Measurements from ENCODE around the gene C12orf57. TPM values are rescaled to one million over a fixed set of nuclear protein-coding genes. Genes with fewer than 3 reads are reported as not detected.

C12orf57 gene
- total and polyA plus RNA-seq, 2 donors (not counting 1 experiment from before 2014, with no cell fraction given): 107 to 220 TPM

- peaks cover 6% of the 10 kb centered on the region for H3K36me3 ChIP-seq (ENCODE audit: control insufficient read depth, insufficient read depth, low read length)
- no peaks in the 10 kb centered on the region for H3K79me2 ChIP-seq (ENCODE audit: control insufficient read depth, insufficient read depth, low read length)
- no peak overlapping the region for H3K27ac ChIP-seq (ENCODE audit: insufficient read depth, low read length)
- no peaks in the 10 kb centered on the region for H4K20me1 ChIP-seq (ENCODE audit: control insufficient read depth, extremely low read depth, insufficient read depth, low read length)
- no peak overlapping the region for H3K4me3 ChIP-seq (replicated peaks in 1 of 4; ENCODE audit: control extremely low read depth in 1 of 4, insufficient read depth in 1 of 4, low read depth in 3 of 4, low read length in 4 of 4)
- no peak overlapping the region for H3K9ac ChIP-seq (ENCODE audit: insufficient read depth, low read length)
- peak overlapping the region; percentile 29 for H2AFZ ChIP-seq (ENCODE audit: low read length)
- TF ChIP-seq CTCF (conservative IDR thresholded peaks at IDR 0.05 in 1 of 2, IDR thresholded peaks at IDR 0.05 in 1 of 2; ENCODE audit: low read depth in 1 of 2, low read length in 2 of 2): peak; percentile 39 to 61
- TF ChIP-seq EZH2 (IDR thresholded peaks at IDR 0.05; ENCODE audit: low read length, missing control alignments): no peak
- H3K4me2 ChIP-seq (ENCODE audit: extremely low read depth, insufficient read depth, low read length): no peak overlapping the region
- no peaks in the 10 kb centered on the region for H3K9me3 ChIP-seq (ENCODE audit: control insufficient read depth, insufficient read depth, low read depth, low read length)
- H3K27me3 ChIP-seq (ENCODE audit: control insufficient read depth, insufficient read depth, low read length): no peaks in the 10 kb centered on the region
- DNase-seq (ENCODE audit: low read depth in 2 of 2): peak; percentile 63 to 81
- peaks cover 4% of the 10 kb centered on the region for H3K4me1 ChIP-seq (ENCODE audit: control insufficient read depth, extremely low read depth, insufficient read depth, low read length)
Measured at GRCh38 chr12:6961695-6962284, 18.0 kb downstream of the C12orf57 start.

GRCh38 chr12:6962285-6963015 lies 18.6 kb downstream of the C12orf57 start:
- H4K20me1 ChIP-seq (ENCODE audit: control insufficient read depth, extremely low read depth, insufficient read depth, low read length): no peaks in the 10 kb centered on the region
- H3K36me3 ChIP-seq (ENCODE audit: control insufficient read depth, insufficient read depth, low read length): peaks cover 13% of the 10 kb centered on the region
- peaks cover 4% of the 10 kb centered on the region for H3K4me1 ChIP-seq (ENCODE audit: control insufficient read depth, extremely low read depth, insufficient read depth, low read length)
- no peak overlapping the region for H3K9ac ChIP-seq (ENCODE audit: insufficient read depth, low read length)
- TF ChIP-seq EZH2 (IDR thresholded peaks at IDR 0.05; ENCODE audit: low read length, missing control alignments) (no peak), CTCF (conservative IDR thresholded peaks at IDR 0.05 in 1 of 2, IDR thresholded peaks at IDR 0.05 in 1 of 2; ENCODE audit: low read depth in 1 of 2, low read length in 2 of 2) (no peak)
- H2AFZ ChIP-seq (ENCODE audit: low read length): peak overlapping the region; percentile 0
- H3K4me2 ChIP-seq (ENCODE audit: extremely low read depth, insufficient read depth, low read length): no peak overlapping the region
- no peaks in the 10 kb centered on the region for H3K9me3 ChIP-seq (ENCODE audit: control insufficient read depth, insufficient read depth, low read depth, low read length)
- no peak overlapping the region for H3K4me3 ChIP-seq (replicated peaks in 1 of 4; ENCODE audit: control extremely low read depth in 1 of 4, insufficient read depth in 1 of 4, low read depth in 3 of 4, low read length in 4 of 4)
- DNase-seq (ENCODE audit: low read depth in 2 of 2): no peak
- H3K27me3 ChIP-seq (ENCODE audit: control insufficient read depth, insufficient read depth, low read length): no peaks in the 10 kb centered on the region
- no peak overlapping the region for H3K27ac ChIP-seq (ENCODE audit: insufficient read depth, low read length)
- H3K79me2 ChIP-seq (ENCODE audit: control insufficient read depth, insufficient read depth, low read length): no peaks in the 10 kb centered on the region

GRCh38 chr12:6963016-6963731 lies 19.4 kb downstream of the C12orf57 start:
- peaks cover 20% of the 10 kb centered on the region for H3K36me3 ChIP-seq (ENCODE audit: control insufficient read depth, insufficient read depth, low read length)
- H3K79me2 ChIP-seq (ENCODE audit: control insufficient read depth, insufficient read depth, low read length): peaks cover 6% of the 10 kb centered on the region
- DNase-seq (ENCODE audit: low read depth in 2 of 2): no peak
- H3K9me3 ChIP-seq (ENCODE audit: control insufficient read depth, insufficient read depth, low read depth, low read length): no peaks in the 10 kb centered on the region
- H3K27me3 ChIP-seq (ENCODE audit: control insufficient read depth, insufficient read depth, low read length): no peaks in the 10 kb centered on the region
- no peaks in the 10 kb centered on the region for H4K20me1 ChIP-seq (ENCODE audit: control insufficient read depth, extremely low read depth, insufficient read depth, low read length)
- H2AFZ ChIP-seq (ENCODE audit: low read length): no peak overlapping the region
- H3K4me3 ChIP-seq (replicated peaks in 1 of 4; ENCODE audit: control extremely low read depth in 1 of 4, insufficient read depth in 1 of 4, low read depth in 3 of 4, low read length in 4 of 4): no peak overlapping the region
- H3K4me2 ChIP-seq (ENCODE audit: extremely low read depth, insufficient read depth, low read length): no peak overlapping the region
- TF ChIP-seq EZH2 (IDR thresholded peaks at IDR 0.05; ENCODE audit: low read length, missing control alignments): no peak
- TF ChIP-seq CTCF (conservative IDR thresholded peaks at IDR 0.05 in 1 of 2, IDR thresholded peaks at IDR 0.05 in 1 of 2; ENCODE audit: low read depth in 1 of 2, low read length in 2 of 2): no peak
- H3K4me1 ChIP-seq (ENCODE audit: control insufficient read depth, extremely low read depth, insufficient read depth, low read length): peaks cover 4% of the 10 kb centered on the region
- H3K27ac ChIP-seq (ENCODE audit: insufficient read depth, low read length): no peak overlapping the region
- no peak overlapping the region for H3K9ac ChIP-seq (ENCODE audit: insufficient read depth, low read length)
